BE2C (cell line): ENCODE results near the gene OR5M11.

Experiments used
- DNase-seq: peaks from one replicate; pipeline ENCODE4 v3.0.0-alpha.2; 2020
- H3K27me3 ChIP-seq: fragments of 250-450 bp; sonication (Bioruptor Pico); 2 replicates; pipeline ENCODE4 v1.5.1; 2020; ENCODE audit warnings: mild to moderate bottlenecking
- H3K36me3 ChIP-seq: fragments of 250-450 bp; sonication (Bioruptor Pico); 2 replicates; pipeline ENCODE4 v1.5.1; 2020; ENCODE audit warnings: mild to moderate bottlenecking
- H3K4me1 ChIP-seq: fragments of 250-450 bp; sonication (Bioruptor Pico); 2 replicates; pipeline ENCODE4 v1.5.1; 2020
- H3K4me3 ChIP-seq: 2 replicates; pipeline ENCODE4 v1.5.1; 2011; ENCODE audit warnings: low read depth, low read length
- H3K9me3 ChIP-seq: fragments of 250-450 bp; sonication (Bioruptor Pico); 2 replicates; pipeline ENCODE4 v1.5.1; 2020
- TF ChIP-seq, protein P1 (sequence below): IDR thresholded peaks from 2 replicates; pipeline ENCODE4 v1.5.1; 2012; ENCODE audit warnings: mild to moderate bottlenecking, low read depth, low read length

Gene OR5M11

DNA sequence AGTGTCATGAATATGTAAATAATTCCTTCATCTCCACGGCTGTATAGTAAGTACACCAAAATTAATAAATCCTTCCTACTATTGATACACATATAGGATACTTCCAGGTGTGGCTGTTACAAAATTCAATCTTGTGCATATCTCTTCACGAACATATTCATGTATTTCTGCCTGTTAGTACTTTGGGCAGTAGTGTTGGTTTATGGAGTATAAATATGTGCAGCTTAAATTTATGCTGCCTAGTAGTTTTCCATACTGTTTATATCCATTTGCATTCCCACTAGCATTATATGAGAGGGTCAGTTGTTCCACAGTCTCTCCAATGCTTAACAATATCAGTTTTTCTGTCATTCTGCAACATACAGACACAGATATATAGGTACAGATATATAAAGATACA, 47.9 kb downstream of the OR5M11 start:
- no peak for DNase-seq
- H3K4me1 ChIP-seq: no peaks in the 10 kb centered on the region
- H3K9me3 ChIP-seq: no peaks in the 10 kb centered on the region
- no peaks in the 10 kb centered on the region for H3K36me3 ChIP-seq
- TF ChIP-seq, protein P1, sequence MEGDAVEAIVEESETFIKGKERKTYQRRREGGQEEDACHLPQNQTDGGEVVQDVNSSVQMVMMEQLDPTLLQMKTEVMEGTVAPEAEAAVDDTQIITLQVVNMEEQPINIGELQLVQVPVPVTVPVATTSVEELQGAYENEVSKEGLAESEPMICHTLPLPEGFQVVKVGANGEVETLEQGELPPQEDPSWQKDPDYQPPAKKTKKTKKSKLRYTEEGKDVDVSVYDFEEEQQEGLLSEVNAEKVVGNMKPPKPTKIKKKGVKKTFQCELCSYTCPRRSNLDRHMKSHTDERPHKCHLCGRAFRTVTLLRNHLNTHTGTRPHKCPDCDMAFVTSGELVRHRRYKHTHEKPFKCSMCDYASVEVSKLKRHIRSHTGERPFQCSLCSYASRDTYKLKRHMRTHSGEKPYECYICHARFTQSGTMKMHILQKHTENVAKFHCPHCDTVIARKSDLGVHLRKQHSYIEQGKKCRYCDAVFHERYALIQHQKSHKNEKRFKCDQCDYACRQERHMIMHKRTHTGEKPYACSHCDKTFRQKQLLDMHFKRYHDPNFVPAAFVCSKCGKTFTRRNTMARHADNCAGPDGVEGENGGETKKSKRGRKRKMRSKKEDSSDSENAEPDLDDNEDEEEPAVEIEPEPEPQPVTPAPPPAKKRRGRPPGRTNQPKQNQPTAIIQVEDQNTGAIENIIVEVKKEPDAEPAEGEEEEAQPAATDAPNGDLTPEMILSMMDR: no peak
- no peak overlapping the region for H3K4me3 ChIP-seq
- no peaks in the 10 kb centered on the region for H3K27me3 ChIP-seq
